HG02678 (cell line): ENCODE results near the gene TYROBP.
"Not testable (repeated sequence)": the region's sequence is repeated elsewhere in the genome, so short reads cannot be mapped to it uniquely, and the experiment has no call there.

Source experiments
- ATAC-seq: cut with Tn5 transposase; IDR thresholded peaks from one replicate; pipeline ENCODE4 v1.9.1; 2021; ENCODE audit warnings: mild to moderate bottlenecking, moderate library complexity; ENCODE audit not compliant: unreplicated experiment

Gene TYROBP

DNA sequence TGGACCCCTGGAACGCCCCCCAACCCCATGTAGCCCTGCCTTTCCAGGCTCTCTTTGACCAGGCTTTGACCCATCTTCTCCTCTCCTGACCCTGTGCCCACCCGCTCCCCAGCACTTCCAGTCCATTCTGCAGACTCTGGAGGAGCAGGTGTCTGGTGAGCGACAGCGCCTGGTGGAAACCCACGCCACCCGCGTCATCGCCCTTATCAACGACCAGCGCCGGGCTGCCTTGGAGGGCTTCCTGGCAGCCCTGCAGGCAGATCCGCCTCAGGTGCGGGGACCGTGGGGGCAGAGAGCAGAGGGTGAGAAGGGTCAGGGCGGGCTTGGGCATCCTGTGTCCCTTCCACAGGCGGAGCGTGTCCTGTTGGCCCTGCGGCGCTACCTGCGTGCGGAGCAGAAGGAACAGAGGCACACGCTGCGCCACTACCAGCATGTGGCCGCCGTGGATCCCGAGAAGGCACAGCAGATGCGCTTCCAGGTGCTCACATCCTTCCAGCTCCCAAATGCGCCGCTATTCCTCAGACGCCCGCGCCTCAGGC is 33.6 kb downstream of the TYROBP start:
- no peak for ATAC-seq

GRCh38 chr19:35872180-35872579 is 35.9 kb downstream of the TYROBP start:
- ATAC-seq = no peak

GRCh38 chr19:35871611-35872010 is 36.5 kb downstream of the TYROBP start:
- ATAC-seq = no peak

DNA sequence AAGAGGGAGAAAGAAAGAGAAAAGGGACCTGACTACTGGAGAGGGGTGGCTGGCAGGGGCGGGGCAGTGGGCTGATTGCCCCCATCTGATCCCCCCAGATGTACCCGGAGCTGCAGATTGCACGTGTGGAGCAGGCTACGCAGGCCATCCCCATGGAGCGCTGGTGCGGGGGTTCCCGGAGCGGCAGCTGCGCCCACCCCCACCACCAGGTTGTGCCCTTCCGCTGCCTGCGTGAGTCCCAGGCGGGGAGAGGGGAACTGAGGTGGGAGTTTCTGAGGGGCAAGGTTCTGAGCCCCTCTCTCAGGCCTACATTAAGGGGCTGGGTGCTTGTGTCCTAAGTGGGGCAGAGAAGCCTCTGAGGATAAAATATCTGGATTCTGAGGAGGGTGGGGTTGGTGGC is 37.3 kb downstream of the TYROBP start:
- no peak for ATAC-seq

- ATAC-seq = not testable (repeated sequence)
Observed at GRCh38 chr19:35870124-35870736, 37.9 kb downstream of the TYROBP start.

GRCh38 chr19:35869327-35870123 is 38.6 kb downstream of the TYROBP start:
- ATAC-seq = no peak

DNA sequence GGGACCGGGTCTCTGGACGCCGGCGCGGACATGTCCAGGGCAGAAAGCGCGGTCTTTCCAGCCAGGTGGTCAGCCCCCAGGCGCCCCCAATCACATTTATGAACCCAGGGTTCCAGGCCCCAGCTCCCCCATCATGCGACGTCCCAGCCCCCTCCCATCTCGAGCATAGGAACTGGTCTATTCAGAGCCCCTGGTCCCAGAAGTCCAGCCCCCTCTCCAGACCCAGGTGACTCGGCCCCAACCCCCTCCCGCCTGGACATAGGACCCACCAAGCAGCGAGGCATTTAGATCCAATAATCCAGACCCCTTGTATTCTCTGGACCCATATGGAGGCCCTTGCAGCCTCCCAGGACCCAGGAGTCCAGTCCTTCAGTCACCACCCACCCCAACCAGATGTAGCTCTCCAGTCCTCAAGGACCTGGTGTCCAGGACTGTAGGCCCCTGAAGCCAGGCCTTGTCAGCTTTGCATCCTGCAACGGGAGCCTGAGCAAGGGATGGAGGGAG is 39.2 kb downstream of the TYROBP start:
- ATAC-seq = no peak

GRCh38 chr19:35868172-35868822 is 39.8 kb downstream of the TYROBP start, which contains the start of gene APLP1:
TSS of gene APLP1 (plus strand) at chr19:35868574. CDS start at chr19:35868637, 63 bp downstream.
- ATAC-seq = peak; percentile 54

- ATAC-seq = no peak
Observed at GRCh38 chr19:35863018-35863417, 45.1 kb downstream of the TYROBP start.

DNA sequence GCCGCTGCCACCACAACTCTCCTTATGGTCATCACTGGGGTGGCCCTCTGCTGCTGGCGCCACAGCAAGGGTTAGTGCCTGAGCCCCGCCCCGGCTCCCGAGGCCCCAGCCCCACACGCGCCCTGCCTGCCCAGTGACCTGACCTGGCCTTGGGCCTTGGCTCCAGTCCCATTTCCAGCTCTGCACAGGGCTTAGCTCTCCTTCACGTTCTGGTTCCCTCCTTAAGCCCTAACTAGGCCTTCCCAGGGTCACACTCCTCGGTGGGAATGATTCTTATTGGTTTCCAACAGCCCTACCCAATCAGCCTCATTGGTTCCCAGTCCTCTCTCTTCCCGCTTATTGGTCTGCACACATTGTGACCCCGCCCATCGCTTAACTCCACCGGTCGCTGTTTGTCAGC is 45.6 kb downstream of the TYROBP start:
- no peak for ATAC-seq

DNA sequence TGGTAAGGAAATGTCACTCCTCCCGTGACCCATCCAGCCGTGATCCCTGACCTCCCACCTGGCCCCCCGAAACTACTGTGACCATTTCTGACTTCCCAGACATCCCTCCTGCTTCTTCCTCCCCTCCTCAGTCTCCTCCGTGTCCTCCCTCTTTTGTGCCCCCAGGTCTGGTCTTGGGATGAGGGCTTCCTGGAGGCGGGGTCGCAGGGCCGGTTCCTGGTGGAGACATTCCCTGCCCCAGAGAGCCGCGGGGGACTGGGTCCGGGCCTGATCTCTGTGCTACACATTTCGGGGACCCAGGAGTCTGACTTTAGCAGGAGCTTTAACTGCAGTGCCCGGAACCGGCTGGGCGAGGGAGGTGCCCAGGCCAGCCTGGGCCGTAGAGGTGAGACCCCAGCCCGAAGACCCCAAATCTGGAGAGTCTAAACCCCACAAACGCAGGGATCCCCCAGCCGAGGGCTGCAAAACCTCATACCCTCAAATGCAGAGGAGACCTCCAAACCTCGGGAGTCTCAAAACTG is 46.4 kb downstream of the TYROBP start:
- no peak for ATAC-seq

GRCh38 chr19:35860818-35861639 is 47.1 kb downstream of the TYROBP start:
- ATAC-seq = no peak

- ATAC-seq = no peak
Observed at GRCh38 chr19:35860436-35860817, 47.7 kb downstream of the TYROBP start.

DNA sequence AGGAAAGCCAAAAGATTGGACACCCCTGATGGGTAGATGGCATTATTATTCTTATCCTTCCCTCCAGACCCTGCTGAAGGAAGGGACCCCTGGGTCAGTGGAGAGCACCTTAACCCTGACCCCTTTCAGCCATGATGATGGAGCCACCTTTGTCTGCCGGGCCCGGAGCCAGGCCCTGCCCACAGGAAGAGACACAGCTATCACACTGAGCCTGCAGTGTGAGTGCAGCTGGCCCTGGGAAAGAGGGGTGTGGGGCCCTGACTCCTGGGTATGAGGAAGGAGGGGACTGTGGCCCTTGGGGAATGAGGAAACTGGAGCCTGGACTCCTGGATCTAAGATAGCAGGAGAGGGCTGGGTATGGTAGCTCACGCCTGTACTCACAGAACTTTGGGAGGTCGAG is 48.7 kb downstream of the TYROBP start:
- ATAC-seq = no peak

GRCh38 chr19:35858311-35858710 is 49.8 kb downstream of the TYROBP start:
- no peak for ATAC-seq

GRCh38 chr19:35856546-35857149 is 51.4 kb downstream of the TYROBP start, which contains the start of gene KIRREL2:
TSS of gene KIRREL2 (plus strand) at chr19:35856911. CDS start at chr19:35857120, 209 bp downstream.
- no peak for ATAC-seq
